ENCODE measurements around the gene SZT2.

GRCh38 chr1:43358121-43358745 lies 31.5 kb upstream of the SZT2 start:
- TF ChIP-seq GATA2 (IDR thresholded peaks at IDR 0.05; ENCODE audit: low read depth, low read length) = no peak
- TF ChIP-seq GATA3 (IDR thresholded peaks at IDR 0.05; ENCODE audit: low read depth, low read length) = no peak
